ENCODE measurements around the gene PARP1. TPM values are rescaled to one million over a fixed set of nuclear protein-coding genes. Genes with fewer than 3 reads are reported as not detected.

PARP1 gene
- total RNA-seq, 2 experiments from 2014 or later, result 301 to 308 TPM

DNA sequence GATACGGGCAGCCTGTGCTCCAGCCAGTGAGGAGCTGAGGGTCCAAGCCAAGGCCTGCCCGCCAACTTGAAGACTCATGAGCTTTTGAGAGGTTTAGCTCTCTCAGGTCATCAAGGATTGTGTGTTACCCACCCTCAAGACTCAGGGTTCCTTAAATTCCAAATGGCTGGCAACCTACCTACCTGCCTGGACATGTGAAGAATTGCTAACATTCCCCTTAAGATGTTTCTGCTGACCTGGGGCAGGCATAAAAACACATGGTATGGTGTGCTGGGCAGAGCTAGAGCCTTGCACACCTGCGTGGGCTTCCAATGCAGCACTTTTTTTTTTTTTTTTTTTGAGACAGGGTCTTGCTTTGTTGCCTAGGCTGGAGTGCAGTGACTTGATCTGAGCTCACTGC, 17.2 kb downstream of the PARP1 start:
- POLR2A ChIA-PET, result no interaction called here
- peaks cover 59% of the 10 kb centered on the region for H3K36me3 Mint-ChIP-seq

DNA sequence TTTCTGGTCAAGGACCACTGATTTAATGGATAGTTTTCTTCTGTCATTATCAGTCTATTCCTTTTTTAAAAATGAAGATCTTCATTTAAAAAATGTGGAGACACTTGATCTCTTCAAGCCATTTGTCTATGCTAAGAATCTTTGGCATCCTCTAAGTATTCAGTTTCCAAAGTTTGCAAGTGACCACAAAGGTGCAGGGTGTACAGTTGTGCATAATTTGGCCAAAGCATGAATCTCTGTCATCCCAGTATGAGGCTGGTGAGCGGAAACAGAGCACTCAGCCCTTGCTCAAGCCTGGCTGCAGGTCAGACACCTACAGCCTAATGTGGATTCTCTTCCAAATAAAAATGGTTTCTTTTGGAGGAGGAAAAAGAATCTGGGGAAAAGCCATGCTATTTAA, 19.8 kb downstream of the PARP1 start:
- intact Hi-C loops (cut with micrococcal nuclease), result no loop called here
- H3K4me1 Mint-ChIP-seq (ENCODE audit: low read depth), result no peaks in the 10 kb centered on the region
- ChIA-PET POLR2A (no interaction called here), CTCF (no interaction called here)
- H3K4me3 Mint-ChIP-seq, result no peak overlapping the region
- no peaks in the 10 kb centered on the region for H3K9me3 Mint-ChIP-seq
- H3K36me3 Mint-ChIP-seq, result peaks cover 65% of the 10 kb centered on the region
- no peak for DNase-seq
- H3K27ac Mint-ChIP-seq, result no peak overlapping the region
- H3K27me3 Mint-ChIP-seq, result no peaks in the 10 kb centered on the region

More for the DNA sequence above, 17.2 kb downstream of the PARP1 start:
- intact Hi-C loops (cut with micrococcal nuclease), result no loop called here
- DNase-seq, result no peak
- CTCF ChIA-PET, result no interaction called here
- Mint-ChIP-seq H3K9me3 (no peaks in the 10 kb centered on the region), H3K4me3 (no peak overlapping the region), H3K4me1 (ENCODE audit: low read depth) (peaks cover 11% of the 10 kb centered on the region), H3K27ac (no peak overlapping the region), H3K27me3 (no peaks in the 10 kb centered on the region)

- H3K36me3 Mint-ChIP-seq, result peaks cover 76% of the 10 kb centered on the region
- intact Hi-C loops (cut with micrococcal nuclease), result no loop called here
- H3K9me3 Mint-ChIP-seq, result no peaks in the 10 kb centered on the region
- ChIA-PET POLR2A (no interaction called here), CTCF (no interaction called here)
- peaks cover 15% of the 10 kb centered on the region for H3K4me1 Mint-ChIP-seq (ENCODE audit: low read depth)
- no peak overlapping the region for H3K4me3 Mint-ChIP-seq
- no peak overlapping the region for H3K27ac Mint-ChIP-seq
- DNase-seq, result peak; percentile 1
- H3K27me3 Mint-ChIP-seq, result no peaks in the 10 kb centered on the region
These were observed 23.2 kb downstream of the PARP1 start for GRCh38 chr1:226384717-226385116.

DNA sequence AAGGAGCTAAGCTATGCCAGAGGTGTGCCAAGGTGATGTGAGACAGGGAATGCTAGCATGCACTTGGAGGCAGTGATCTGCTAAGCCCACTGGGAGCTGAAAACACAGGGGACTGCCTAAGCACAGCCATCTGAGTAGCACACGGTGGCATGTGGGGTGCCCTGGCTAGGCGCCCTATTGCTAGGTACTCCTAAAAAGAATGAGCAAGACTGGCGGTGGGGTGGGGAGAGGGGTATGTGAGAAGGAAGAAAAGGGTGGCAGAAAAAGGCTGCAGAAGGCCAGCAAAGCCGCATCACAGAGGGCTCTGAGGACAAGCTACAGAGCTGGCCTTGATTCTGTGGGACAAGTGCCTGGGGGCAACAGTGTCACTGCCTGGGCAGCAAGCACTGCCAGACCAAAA, 23.9 kb downstream of the PARP1 start:
- Mint-ChIP-seq H3K4me1 (ENCODE audit: low read depth) (peaks cover 15% of the 10 kb centered on the region), H3K27me3 (no peaks in the 10 kb centered on the region), H3K27ac (no peak overlapping the region), H3K36me3 (peaks cover 80% of the 10 kb centered on the region), H3K4me3 (no peak overlapping the region), H3K9me3 (no peaks in the 10 kb centered on the region)
- intact Hi-C loops (cut with micrococcal nuclease), result no loop called here
- DNase-seq, result no peak
- POLR2A ChIA-PET, result no interaction called here
- CTCF ChIA-PET, result interaction anchor here (0.7 kb wide), 1 partner anchor 22 kb away, joined by 4 read pairs; no protein-coding TSS in a partner anchor

- DNase-seq, result no peak
- POLR2A ChIA-PET, result no interaction called here
- Mint-ChIP-seq H3K27ac (no peak overlapping the region), H3K27me3 (no peaks in the 10 kb centered on the region), H3K36me3 (peaks cover 81% of the 10 kb centered on the region), H3K4me3 (no peak overlapping the region), H3K9me3 (no peaks in the 10 kb centered on the region), H3K4me1 (ENCODE audit: low read depth) (peaks cover 15% of the 10 kb centered on the region)
- intact Hi-C loops (cut with micrococcal nuclease), result no loop called here
- CTCF ChIA-PET, result interaction anchor here (0.7 kb wide), 1 partner anchor 185 kb away, joined by 3 read pairs; no protein-coding TSS in a partner anchor
These were observed 25.9 kb downstream of the PARP1 start for GRCh38 chr1:226382030-226382429.

- CTCF ChIA-PET, result no interaction called here
- POLR2A ChIA-PET, result no interaction called here
- no peaks in the 10 kb centered on the region for H3K27me3 Mint-ChIP-seq
- intact Hi-C loops (cut with micrococcal nuclease), result no loop called here
- H3K4me3 Mint-ChIP-seq, result no peak overlapping the region
- H3K4me1 Mint-ChIP-seq (ENCODE audit: low read depth), result peaks cover 15% of the 10 kb centered on the region
- peaks cover 84% of the 10 kb centered on the region for H3K36me3 Mint-ChIP-seq
- DNase-seq, result no peak
- no peaks in the 10 kb centered on the region for H3K9me3 Mint-ChIP-seq
- H3K27ac Mint-ChIP-seq, result peak overlapping the region; percentile 55
These were observed 26.5 kb downstream of the PARP1 start for GRCh38 chr1:226381226-226381998.

DNA sequence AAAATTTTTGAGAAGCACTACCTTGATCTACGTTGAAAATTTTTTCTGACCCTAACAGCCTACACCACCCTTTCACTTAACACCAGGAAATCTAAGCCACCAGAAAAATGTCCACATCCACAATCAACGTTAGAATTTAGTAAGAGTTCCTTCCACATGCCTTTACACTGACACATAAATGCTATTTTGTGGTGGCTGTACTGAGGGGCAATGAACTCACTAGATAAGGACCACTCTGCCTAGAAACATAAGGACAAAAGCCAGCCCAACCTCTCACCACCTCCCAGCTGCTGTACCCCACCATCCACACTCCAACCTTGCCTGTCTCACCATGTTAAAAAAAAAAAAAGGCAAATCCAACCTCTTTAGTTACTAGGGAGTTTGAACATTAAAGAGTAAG, 29.8 kb downstream of the PARP1 start:
- POLR2A ChIA-PET, result no interaction called here
- Mint-ChIP-seq H3K9me3 (no peaks in the 10 kb centered on the region), H3K4me1 (ENCODE audit: low read depth) (peaks cover 15% of the 10 kb centered on the region)

GRCh38 chr1:226376300-226376699, 31.6 kb downstream of the PARP1 start:
- POLR2A ChIA-PET, result no interaction called here
- H3K4me1 Mint-ChIP-seq (ENCODE audit: low read depth), result peaks cover 14% of the 10 kb centered on the region
- intact Hi-C loops (cut with micrococcal nuclease), result no loop called here
- H3K9me3 Mint-ChIP-seq, result no peaks in the 10 kb centered on the region
- H3K4me3 Mint-ChIP-seq, result no peak overlapping the region
- CTCF ChIA-PET, result no interaction called here
- H3K36me3 Mint-ChIP-seq, result peaks cover 72% of the 10 kb centered on the region
- no peak overlapping the region for H3K27ac Mint-ChIP-seq
- DNase-seq, result no peak
- no peaks in the 10 kb centered on the region for H3K27me3 Mint-ChIP-seq

More for the DNA sequence above, 29.8 kb downstream of the PARP1 start:
- no peak for DNase-seq
- Mint-ChIP-seq H3K4me3 (no peak overlapping the region), H3K27me3 (no peaks in the 10 kb centered on the region), H3K36me3 (peaks cover 76% of the 10 kb centered on the region), H3K27ac (no peak overlapping the region)
- CTCF ChIA-PET, result interaction anchor here (0.6 to 1.0 kb wide), 2 partner anchors 27 to 846 kb away, joined by 3 read pairs; no protein-coding TSS in a partner anchor
- intact Hi-C loops (cut with micrococcal nuclease), result no loop called here

DNA sequence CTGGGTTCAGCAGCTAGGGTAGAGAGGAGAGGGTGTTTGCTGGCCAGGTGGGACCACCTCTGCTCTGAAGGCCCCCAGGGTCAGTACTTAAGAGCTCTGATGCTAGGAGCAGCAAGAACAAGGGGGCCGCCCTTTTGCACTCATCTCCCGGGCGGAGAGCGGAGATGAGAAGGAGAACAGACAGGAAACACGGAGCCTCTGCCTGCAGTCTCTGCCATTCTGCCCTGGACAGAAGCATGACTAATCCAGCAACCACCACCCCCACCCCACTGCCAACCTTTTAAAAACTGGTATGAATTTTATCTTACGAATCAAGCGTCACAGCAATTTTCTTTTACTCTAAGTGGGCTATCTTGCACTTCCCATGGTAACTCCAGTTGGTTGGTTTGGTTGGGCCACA, 34.5 kb downstream of the PARP1 start:
- no peaks in the 10 kb centered on the region for H3K27me3 Mint-ChIP-seq
- ChIA-PET POLR2A (no interaction called here), CTCF (interaction anchor here (1.2 kb wide), 1 partner anchor 40 kb away, joined by 4 read pairs; no protein-coding TSS in a partner anchor)
- H3K4me1 Mint-ChIP-seq (ENCODE audit: low read depth), result no peaks in the 10 kb centered on the region
- no peaks in the 10 kb centered on the region for H3K9me3 Mint-ChIP-seq
- H3K4me3 Mint-ChIP-seq, result no peak overlapping the region
- no peak for DNase-seq
- H3K27ac Mint-ChIP-seq, result no peak overlapping the region
- H3K36me3 Mint-ChIP-seq, result peaks cover 62% of the 10 kb centered on the region
- intact Hi-C loops (cut with micrococcal nuclease), result no loop called here

DNA sequence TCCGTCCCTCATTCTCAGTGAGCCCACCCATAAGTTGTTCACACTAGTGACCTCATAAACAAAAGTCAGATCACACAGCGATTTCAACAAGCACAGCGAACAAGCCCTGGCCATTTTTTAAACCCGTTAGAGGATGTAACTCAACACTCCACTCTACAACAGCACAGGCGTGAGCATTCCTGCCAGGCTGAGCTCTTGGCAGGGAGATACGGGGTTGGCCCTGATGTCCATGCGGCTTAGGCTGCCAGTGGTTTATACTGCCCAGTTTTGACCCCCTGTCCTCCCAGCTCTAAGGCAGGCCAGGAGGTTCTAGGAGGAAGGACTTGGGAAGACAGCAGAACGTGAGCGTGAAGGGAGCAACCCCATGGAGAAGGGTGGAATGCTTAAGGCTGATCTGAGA, 35.0 kb downstream of the PARP1 start:
- Mint-ChIP-seq H3K9me3 (no peaks in the 10 kb centered on the region), H3K36me3 (peaks cover 61% of the 10 kb centered on the region), H3K27me3 (no peaks in the 10 kb centered on the region), H3K27ac (no peak overlapping the region), H3K4me1 (ENCODE audit: low read depth) (no peaks in the 10 kb centered on the region), H3K4me3 (no peak overlapping the region)
- intact Hi-C loops (cut with micrococcal nuclease), result no loop called here
- no peak for DNase-seq
- ChIA-PET CTCF (no interaction called here), POLR2A (no interaction called here)

GRCh38 chr1:226371866-226372490, 35.9 kb downstream of the PARP1 start:
- Mint-ChIP-seq H3K27me3 (no peaks in the 10 kb centered on the region), H3K27ac (no peak overlapping the region), H3K9me3 (no peaks in the 10 kb centered on the region), H3K36me3 (peaks cover 61% of the 10 kb centered on the region), H3K4me3 (no peak overlapping the region), H3K4me1 (ENCODE audit: low read depth) (no peaks in the 10 kb centered on the region)
- intact Hi-C loops (cut with micrococcal nuclease), result no loop called here
- ChIA-PET CTCF (interaction anchor here (1.0 kb wide), 1 partner anchor 36 kb away, joined by 5 read pairs; the partner anchor contains the start of gene PARP1), POLR2A (no interaction called here)
- no peak for DNase-seq

DNA sequence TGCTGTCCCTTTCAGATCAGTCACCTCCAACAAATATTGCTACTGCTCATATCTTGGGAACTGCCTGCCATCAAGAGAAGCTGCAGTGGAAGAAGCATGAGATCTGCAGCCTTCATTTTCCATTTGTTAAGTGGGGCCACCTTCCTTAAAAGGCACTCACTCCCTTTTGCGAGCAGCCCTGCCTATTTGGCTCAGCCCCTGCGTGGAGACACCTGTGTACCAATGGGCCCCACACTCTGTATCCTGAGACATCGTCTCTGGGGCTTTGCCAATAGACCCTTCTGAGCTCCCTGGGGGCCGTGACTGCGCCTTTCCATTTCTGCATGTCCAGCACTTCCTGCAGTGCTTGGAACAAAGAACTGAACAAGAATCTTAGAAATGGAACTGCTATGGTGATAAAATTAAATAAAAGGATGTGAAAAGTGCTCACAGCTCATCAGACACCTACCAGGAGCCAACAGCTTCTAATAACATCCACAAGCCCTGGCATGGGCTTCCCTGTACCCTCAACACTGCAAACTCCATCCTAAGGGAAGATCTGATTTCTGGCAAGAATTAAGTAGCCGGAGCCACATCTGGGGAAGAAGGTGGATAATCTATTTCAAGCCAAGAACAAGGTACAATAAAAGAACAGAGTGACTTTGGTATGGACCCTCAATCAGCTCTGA, 36.7 kb downstream of the PARP1 start:
- no peak overlapping the region for H3K27ac Mint-ChIP-seq
- ChIA-PET CTCF (interaction anchor here (1.0 kb wide), 1 partner anchor 36 kb away, joined by 5 read pairs; the partner anchor contains the start of gene PARP1), POLR2A (no interaction called here)
- intact Hi-C loops (cut with micrococcal nuclease), result no loop called here
- no peak for DNase-seq
- no peaks in the 10 kb centered on the region for H3K27me3 Mint-ChIP-seq
- H3K36me3 Mint-ChIP-seq, result peaks cover 56% of the 10 kb centered on the region
- H3K4me3 Mint-ChIP-seq, result no peak overlapping the region
- H3K9me3 Mint-ChIP-seq, result no peaks in the 10 kb centered on the region
- no peaks in the 10 kb centered on the region for H3K4me1 Mint-ChIP-seq (ENCODE audit: low read depth)

Data from activated CD4-positive, alpha-beta memory T cell treated with anti-CD3 and anti-CD28 coated beads for 36 hours (primary cell).